Astrocyte (in vitro differentiated cells and primary cell): ENCODE measurements around the gene PDE9A. TPM values are rescaled to one million over a fixed set of nuclear protein-coding genes. Genes with fewer than 3 reads are reported as not detected.

Experiments used
- DNase-seq: peaks from one replicate; pipeline ENCODE4 v3.0.0-alpha.2; 2010; ENCODE audit warnings: low read depth
- FAIRE-seq: peaks from 2 replicates; lab custom pipeline; 2011; peaks lifted over from hg19 to GRCh38; lab: Jason Lieb, UNC
- H2AFZ ChIP-seq: 2 replicates; pipeline ENCODE4 v1.6.0; 2012; ENCODE audit warnings: low read depth, low read length, inconsistent platforms
- H3K27ac ChIP-seq: 2 replicates; pipeline ENCODE4 v1.5.1; 2011; ENCODE audit warnings: low read depth, low read length, inconsistent platforms
- H3K27me3 ChIP-seq: 2 replicates; pipeline ENCODE4 v1.6.0; 2011; ENCODE audit warnings: low read length, inconsistent platforms; ENCODE audit not compliant: insufficient read depth
- H3K36me3 ChIP-seq: 2 replicates; pipeline ENCODE4 v1.5.1; 2011; ENCODE audit warnings: low read length, inconsistent platforms; ENCODE audit not compliant: insufficient read depth
- H3K4me1 ChIP-seq: 2 replicates; pipeline ENCODE4 v1.5.1; 2011; ENCODE audit warnings: low read length, inconsistent platforms; ENCODE audit not compliant: insufficient read depth
- H3K4me2 ChIP-seq: 2 replicates; pipeline ENCODE4 v1.6.0; 2012; ENCODE audit warnings: low read length, inconsistent platforms
- H3K4me3 ChIP-seq: 2 replicates; pipeline ENCODE4 v1.5.1; 2011; ENCODE audit warnings: low read depth, mild to moderate bottlenecking, low read length, inconsistent platforms; ENCODE audit not compliant: insufficient read depth
- H3K79me2 ChIP-seq: 2 replicates; pipeline ENCODE4 v1.6.0; 2012; ENCODE audit warnings: mild to moderate bottlenecking, low read length, inconsistent platforms; ENCODE audit not compliant: insufficient read depth
- H3K9ac ChIP-seq: 2 replicates; pipeline ENCODE4 v1.6.0; 2012; ENCODE audit warnings: mild to moderate bottlenecking, low read length, inconsistent platforms
- H3K9me3 ChIP-seq: 2 replicates; pipeline ENCODE4 v1.5.1; 2012; ENCODE audit warnings: low read depth, mild to moderate bottlenecking, low read length, inconsistent platforms; ENCODE audit not compliant: insufficient read depth
- H4K20me1 ChIP-seq: 2 replicates; pipeline ENCODE4 v1.6.0; 2012; ENCODE audit warnings: low read length, inconsistent platforms; ENCODE audit not compliant: insufficient read depth
- H3K27ac Mint-ChIP-seq: one replicate; pipeline ENCODE4 v1.8.0; 2021; ENCODE audit warnings: mild to moderate bottlenecking, mixed read lengths; ENCODE audit not compliant: unreplicated experiment
- H3K27me3 Mint-ChIP-seq: one replicate; pipeline ENCODE4 v1.8.0; 2021; ENCODE audit warnings: low read depth, mixed read lengths; ENCODE audit not compliant: unreplicated experiment
- H3K36me3 Mint-ChIP-seq: one replicate; pipeline ENCODE4 v1.8.0; 2021; ENCODE audit warnings: low read depth, mixed read lengths; ENCODE audit not compliant: unreplicated experiment
- H3K4me1 Mint-ChIP-seq: one replicate; pipeline ENCODE4 v1.8.0; 2021; ENCODE audit warnings: low read depth, mixed read lengths; ENCODE audit not compliant: unreplicated experiment
- H3K4me3 Mint-ChIP-seq: one replicate; pipeline ENCODE4 v1.8.0; 2021; ENCODE audit warnings: mild to moderate bottlenecking, moderate library complexity, mixed read lengths; ENCODE audit not compliant: unreplicated experiment
- H3K9me3 Mint-ChIP-seq: one replicate; pipeline ENCODE4 v1.8.0; 2021; ENCODE audit warnings: mild to moderate bottlenecking, mixed read lengths; ENCODE audit not compliant: unreplicated experiment
- EZH2 ChIP-seq: IDR thresholded peaks from 2 replicates; pipeline ENCODE4 v1.6.1; 2012; ENCODE audit warnings: mild to moderate bottlenecking, low read length, inconsistent platforms; ENCODE audit not compliant: insufficient read depth
- total RNA-seq: library from RNA; stranded (reverse); gene quantifications from 2 replicates; pipeline ENCODE4 v1.2.1, GENCODE V29; 2021
- TF ChIP-seq, protein P1 (sequence below): IDR thresholded peaks from 2 replicates; pipeline ENCODE4 v1.5.1; 2011; ENCODE audit warnings: low read depth, mild to moderate bottlenecking, inconsistent platforms, low read length, moderate library complexity; ENCODE audit not compliant: insufficient read depth

The PDE9A gene
- total RNA-seq, 1 donor from 2014 or later, result 7.8 TPM

DNA sequence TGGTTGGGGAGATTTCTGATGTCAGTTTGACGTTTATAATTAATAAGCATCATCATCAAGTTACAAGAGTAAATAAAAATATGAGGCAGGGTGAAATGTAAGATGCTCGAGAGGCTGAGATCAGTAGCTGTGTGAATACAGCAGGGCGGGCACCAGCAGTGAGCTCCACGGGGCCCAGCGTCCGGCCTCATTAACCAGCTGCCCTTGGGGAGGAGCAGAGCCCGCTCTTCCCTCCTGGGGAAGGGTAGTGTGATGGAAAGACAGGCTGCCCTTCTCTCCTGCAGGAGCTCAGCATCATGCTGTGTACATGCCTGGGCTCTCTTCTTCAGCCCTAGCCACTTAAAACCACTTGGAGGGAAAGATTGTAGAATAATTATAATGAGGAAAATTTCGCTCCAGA, 23.4 kb downstream of the PDE9A start:
- no peak overlapping the region for H3K9ac ChIP-seq
- TF ChIP-seq EZH2, result no peak
- TF ChIP-seq, protein P1, sequence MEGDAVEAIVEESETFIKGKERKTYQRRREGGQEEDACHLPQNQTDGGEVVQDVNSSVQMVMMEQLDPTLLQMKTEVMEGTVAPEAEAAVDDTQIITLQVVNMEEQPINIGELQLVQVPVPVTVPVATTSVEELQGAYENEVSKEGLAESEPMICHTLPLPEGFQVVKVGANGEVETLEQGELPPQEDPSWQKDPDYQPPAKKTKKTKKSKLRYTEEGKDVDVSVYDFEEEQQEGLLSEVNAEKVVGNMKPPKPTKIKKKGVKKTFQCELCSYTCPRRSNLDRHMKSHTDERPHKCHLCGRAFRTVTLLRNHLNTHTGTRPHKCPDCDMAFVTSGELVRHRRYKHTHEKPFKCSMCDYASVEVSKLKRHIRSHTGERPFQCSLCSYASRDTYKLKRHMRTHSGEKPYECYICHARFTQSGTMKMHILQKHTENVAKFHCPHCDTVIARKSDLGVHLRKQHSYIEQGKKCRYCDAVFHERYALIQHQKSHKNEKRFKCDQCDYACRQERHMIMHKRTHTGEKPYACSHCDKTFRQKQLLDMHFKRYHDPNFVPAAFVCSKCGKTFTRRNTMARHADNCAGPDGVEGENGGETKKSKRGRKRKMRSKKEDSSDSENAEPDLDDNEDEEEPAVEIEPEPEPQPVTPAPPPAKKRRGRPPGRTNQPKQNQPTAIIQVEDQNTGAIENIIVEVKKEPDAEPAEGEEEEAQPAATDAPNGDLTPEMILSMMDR, result no peak
- peaks cover 11% of the 10 kb centered on the region for H3K36me3 Mint-ChIP-seq
- no peak overlapping the region for H3K27ac Mint-ChIP-seq
- no peaks in the 10 kb centered on the region for H3K79me2 ChIP-seq
- no peak for DNase-seq
- H3K9me3 ChIP-seq, result no peaks in the 10 kb centered on the region
- H3K36me3 ChIP-seq, result no peaks in the 10 kb centered on the region
- peaks cover 32% of the 10 kb centered on the region for H3K4me1 ChIP-seq
- FAIRE-seq, result no peak
- peaks cover 39% of the 10 kb centered on the region for H3K27me3 Mint-ChIP-seq
- peaks cover 59% of the 10 kb centered on the region for H3K27me3 ChIP-seq
- H2AFZ ChIP-seq, result no peak overlapping the region
- H3K4me3 ChIP-seq, result no peak overlapping the region
- H3K9me3 Mint-ChIP-seq, result no peaks in the 10 kb centered on the region
- no peak overlapping the region for H3K27ac ChIP-seq
- H3K4me1 Mint-ChIP-seq, result peaks cover 32% of the 10 kb centered on the region
- H3K4me2 ChIP-seq, result no peak overlapping the region
- no peak overlapping the region for H3K4me3 Mint-ChIP-seq
- H4K20me1 ChIP-seq, result peaks cover 42% of the 10 kb centered on the region

DNA sequence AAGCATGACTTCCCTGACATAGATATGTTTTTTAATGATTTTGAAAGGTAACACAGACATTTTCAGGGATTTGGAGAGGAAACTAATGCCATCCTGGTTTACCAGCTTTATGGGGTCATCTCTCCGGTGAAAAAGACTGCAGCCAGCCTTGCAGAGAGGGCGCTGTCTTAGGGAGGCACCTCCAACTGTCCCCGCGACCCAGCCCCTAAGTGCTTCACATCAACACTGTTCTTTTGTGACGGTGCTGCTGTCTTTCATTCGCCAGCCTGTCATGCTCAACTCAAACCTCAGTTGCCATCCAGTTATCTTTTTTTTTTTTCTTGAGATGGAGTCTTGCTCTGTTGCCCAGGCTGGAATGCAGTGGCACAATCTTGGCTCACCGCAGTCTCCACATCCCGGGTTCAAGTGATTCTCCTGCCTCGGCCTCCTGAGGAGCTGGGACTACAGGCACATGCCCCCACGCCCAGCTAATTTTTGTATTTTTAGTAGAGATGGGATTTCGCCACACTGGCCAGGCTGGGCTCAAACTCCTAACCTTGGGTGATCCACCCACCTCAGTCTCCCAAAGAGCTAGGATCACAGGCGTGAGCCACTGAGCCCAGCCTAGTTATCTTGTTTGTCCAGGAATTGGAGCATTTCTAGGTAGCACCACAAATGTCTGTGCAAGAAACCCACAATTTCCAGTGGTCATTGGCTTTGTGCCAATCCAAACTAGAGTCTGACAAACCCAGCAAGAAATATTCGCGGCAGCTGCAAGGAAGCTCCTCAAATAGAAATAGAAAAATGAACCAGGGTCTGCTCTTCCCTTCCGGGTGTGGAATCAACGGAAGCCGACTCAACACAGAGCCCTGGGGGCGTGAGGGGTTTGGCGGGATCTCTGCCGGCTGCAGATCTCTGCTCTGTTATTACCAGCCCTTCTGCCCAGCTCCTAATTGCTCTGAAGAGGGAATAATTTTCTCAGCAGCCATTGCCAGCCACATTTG, 24.2 kb downstream of the PDE9A start:
- TF ChIP-seq, protein P1, result no peak
- no peak for TF ChIP-seq EZH2
- Mint-ChIP-seq H3K4me1 (peaks cover 27% of the 10 kb centered on the region), H3K27me3 (peaks cover 47% of the 10 kb centered on the region), H3K9me3 (no peaks in the 10 kb centered on the region), H3K4me3 (no peak overlapping the region), H3K36me3 (peaks cover 11% of the 10 kb centered on the region), H3K27ac (peak overlapping the region; percentile 69)
- Histone ChIP-seq H4K20me1 (peaks cover 40% of the 10 kb centered on the region), H3K9ac (no peak overlapping the region), H3K27ac (no peak overlapping the region), H3K4me2 (peak overlapping the region; percentile 63), H3K9me3 (no peaks in the 10 kb centered on the region), H3K36me3 (no peaks in the 10 kb centered on the region), H3K4me3 (no peak overlapping the region), H3K27me3 (peaks cover 62% of the 10 kb centered on the region), H2AFZ (no peak overlapping the region), H3K79me2 (no peaks in the 10 kb centered on the region), H3K4me1 (peaks cover 24% of the 10 kb centered on the region)
- no peak for FAIRE-seq
- peak; percentile 87 for DNase-seq
